ENCODE data around the gene RGS6. TPM values are rescaled to one million over a fixed set of nuclear protein-coding genes. Genes with fewer than 3 reads are reported as not detected.

The RGS6 gene
- total RNA-seq, 2 experiments from 2014 or later, result 0.13 to 0.38 TPM

GRCh38 chr14:72523424-72524294, 591.4 kb downstream of the RGS6 start:
- POLR2A ChIA-PET, result no interaction called here

GRCh38 chr14:72524295-72524629, 592.0 kb downstream of the RGS6 start:
- CTCF ChIA-PET, result interaction anchor here (1.7 kb wide), 1 partner anchor 381 kb away, joined by 4 read pairs; no protein-coding TSS in a partner anchor
- POLR2A ChIA-PET, result no interaction called here

More at GRCh38 chr14:72523424-72524294, 591.4 kb downstream of the RGS6 start:
- CTCF ChIA-PET, result interaction anchor here (1.7 kb wide), 1 partner anchor 381 kb away, joined by 4 read pairs; no protein-coding TSS in a partner anchor

GRCh38 chr14:72525087-72525915, 593.1 kb downstream of the RGS6 start:
- ChIA-PET POLR2A (no interaction called here), CTCF (interaction anchor here (0.6 to 1.7 kb wide), 2 partner anchors 60 to 380 kb away, joined by 3 to 4 read pairs; no protein-coding TSS in a partner anchor)

- ChIA-PET CTCF (no interaction called here), POLR2A (no interaction called here)
Measured at GRCh38 chr14:72527591-72527990, 595.4 kb downstream of the RGS6 start.

- CTCF ChIA-PET, result interaction anchor here (1.1 kb wide), 1 partner anchor 14 kb away, joined by 3 read pairs; no protein-coding TSS in a partner anchor
- POLR2A ChIA-PET, result no interaction called here
Measured at GRCh38 chr14:72528059-72528862, 596.0 kb downstream of the RGS6 start.

- POLR2A ChIA-PET, result no interaction called here
- CTCF ChIA-PET, result interaction anchor here (1.1 kb wide), 1 partner anchor 14 kb away, joined by 3 read pairs; no protein-coding TSS in a partner anchor
Measured at GRCh38 chr14:72528863-72529175, 596.6 kb downstream of the RGS6 start.

DNA sequence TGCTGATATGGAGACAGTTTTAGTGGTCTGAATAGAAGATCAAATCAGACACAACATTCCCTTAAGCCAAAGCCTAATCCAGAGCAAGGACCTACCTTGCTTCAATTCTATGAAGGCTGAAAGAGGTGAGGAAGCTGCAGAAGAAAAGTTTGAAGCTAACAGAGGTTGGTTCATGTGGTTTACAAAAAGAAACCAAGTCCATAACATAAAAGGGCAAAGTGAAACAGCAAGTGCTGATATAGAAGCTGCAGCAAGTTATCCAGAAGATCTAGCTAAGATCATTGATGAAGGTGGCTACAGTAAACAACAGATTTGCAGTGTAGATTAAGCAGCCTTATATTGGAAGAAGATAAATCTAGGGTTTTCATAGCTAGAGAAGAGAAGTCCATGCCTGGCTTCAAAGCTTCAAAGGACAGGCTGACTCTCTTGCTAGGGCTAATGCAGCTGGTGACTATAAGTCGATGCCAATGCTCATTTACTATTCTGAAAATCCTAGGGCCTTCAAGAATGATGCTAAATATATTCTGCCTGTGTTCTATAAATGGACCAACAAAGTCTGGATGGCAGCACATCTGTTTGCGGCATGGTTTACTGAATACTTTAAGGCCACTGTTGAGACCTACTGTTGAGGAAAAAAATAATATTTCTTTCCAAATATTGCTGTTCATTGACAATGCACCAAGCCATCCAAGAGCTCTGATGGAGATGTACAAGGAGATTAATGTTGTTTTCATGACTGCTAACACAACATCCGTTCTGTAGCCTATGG, 600.6 kb downstream of the RGS6 start:
- POLR2A ChIA-PET, result no interaction called here
- CTCF ChIA-PET, result interaction anchor here (0.8 to 1.2 kb wide), 2 partner anchors 13 to 15 kb away, joined by 3 to 4 read pairs; no protein-coding TSS in a partner anchor

DNA sequence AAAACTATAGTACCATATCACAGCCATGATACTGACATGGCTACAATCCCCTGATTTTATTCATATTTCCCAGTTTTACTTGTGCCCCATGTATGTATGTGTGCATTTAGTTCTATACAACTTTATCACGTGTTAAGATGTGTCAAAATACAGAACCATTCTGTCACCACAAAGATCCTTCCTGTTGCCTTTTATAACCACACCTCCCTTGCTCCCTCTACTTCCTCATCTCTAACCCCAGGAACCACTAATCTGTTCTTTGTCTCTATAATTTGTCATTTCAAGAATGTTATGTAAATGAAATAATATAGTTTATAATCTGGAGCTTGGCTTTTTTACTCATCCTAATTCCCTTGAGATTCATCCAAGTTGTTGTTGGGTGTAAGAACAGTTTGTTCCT, 603.3 kb downstream of the RGS6 start:
- ChIA-PET CTCF (no interaction called here), POLR2A (no interaction called here)

GRCh38 chr14:72538387-72538786, 606.2 kb downstream of the RGS6 start:
- ChIA-PET POLR2A (interaction anchor here (0.6 kb wide), 1 partner anchor 527 kb away, joined by 4 read pairs; no protein-coding TSS in a partner anchor), CTCF (no interaction called here)

DNA sequence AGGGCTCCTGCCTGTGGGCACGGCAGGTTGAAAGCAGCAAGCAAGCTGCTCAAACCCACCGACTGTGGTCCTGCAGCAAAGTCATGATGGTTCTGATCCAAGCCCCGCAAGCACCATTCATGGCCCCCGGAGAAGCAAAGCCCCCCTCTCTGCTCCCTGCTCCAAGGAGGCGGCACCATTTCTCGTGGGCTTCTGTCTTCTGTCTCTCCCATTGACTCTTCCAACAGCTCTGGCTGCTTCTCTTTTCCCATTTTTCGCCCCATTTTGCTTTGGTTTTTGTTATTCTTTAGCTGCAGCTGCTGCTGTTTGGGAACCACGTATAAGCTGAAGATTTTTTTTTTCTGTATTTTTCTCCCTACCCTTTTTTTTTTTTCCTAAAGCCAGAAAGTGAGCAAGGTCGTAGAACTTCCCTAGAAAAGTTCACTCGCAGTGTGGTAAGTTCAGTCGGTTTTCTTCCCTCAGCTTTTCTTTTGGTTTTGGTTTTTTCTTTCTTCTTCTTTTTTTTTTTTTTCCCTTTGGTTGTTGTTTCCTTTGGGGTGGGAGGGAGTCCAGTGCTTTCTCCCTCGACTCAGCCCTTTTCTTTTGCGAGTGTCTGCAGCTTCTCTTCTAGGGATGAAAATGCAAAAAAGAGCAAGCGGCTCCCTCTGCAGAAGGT, 607.6 kb downstream of the RGS6 start:
- ChIA-PET CTCF (interaction anchor here (1.1 kb wide), 1 partner anchor 9 kb away, joined by 4 read pairs; no protein-coding TSS in a partner anchor), POLR2A (no interaction called here)

DNA sequence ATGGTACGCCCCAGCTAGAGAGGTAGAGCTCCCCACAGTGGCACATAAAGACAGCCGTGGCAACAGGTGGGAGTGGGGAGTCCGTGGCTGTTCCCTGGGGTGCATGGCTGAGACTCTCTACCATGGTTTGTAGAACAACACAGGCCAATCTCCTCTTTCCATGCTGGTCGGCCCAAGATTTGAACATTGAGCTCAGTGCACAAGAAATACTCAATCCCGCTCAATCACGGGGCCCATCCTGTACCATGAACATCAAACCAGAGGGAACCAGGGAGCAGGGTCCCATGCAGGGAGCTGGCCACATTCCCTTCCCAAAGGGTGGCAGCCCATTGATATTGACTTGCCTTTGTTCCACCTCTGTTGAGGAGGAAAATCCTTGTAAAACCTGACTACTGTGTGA, 608.6 kb downstream of the RGS6 start:
- POLR2A ChIA-PET, result no interaction called here
- CTCF ChIA-PET, result no interaction called here

DNA sequence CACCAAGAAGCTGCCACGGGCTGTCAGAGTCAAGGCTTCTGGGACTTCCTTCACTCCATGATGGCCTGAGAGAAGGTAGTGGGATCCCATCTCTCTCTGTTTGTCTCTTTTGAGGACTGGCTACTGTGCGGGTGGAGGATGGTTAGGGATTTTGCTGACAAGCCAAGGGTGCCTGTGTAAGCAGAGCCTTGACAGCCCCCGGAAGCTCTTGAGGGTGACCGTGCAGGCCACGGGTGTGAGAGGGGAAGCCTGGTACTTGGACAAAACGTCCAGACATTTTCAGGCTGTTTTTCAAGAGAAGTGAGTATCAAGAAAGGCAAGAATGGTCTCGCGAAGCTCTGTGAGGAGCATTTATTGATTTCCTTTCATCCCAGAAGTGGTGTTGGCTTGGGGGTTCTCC, 609.3 kb downstream of the RGS6 start:
- ChIA-PET CTCF (no interaction called here), POLR2A (no interaction called here)

- ChIA-PET POLR2A (no interaction called here), CTCF (no interaction called here)
Measured at GRCh38 chr14:72543341-72543740, 611.1 kb downstream of the RGS6 start.

GRCh38 chr14:72544615-72545387, 612.6 kb downstream of the RGS6 start:
- POLR2A ChIA-PET, result no interaction called here
- CTCF ChIA-PET, result interaction anchor here (0.6 kb wide), 1 partner anchor 370 kb away, joined by 3 read pairs; no protein-coding TSS in a partner anchor

GRCh38 chr14:72545411-72546311, 613.4 kb downstream of the RGS6 start:
- POLR2A ChIA-PET, result no interaction called here
- CTCF ChIA-PET, result no interaction called here

GRCh38 chr14:72546344-72547016, 614.3 kb downstream of the RGS6 start:
- ChIA-PET POLR2A (no interaction called here), CTCF (no interaction called here)
